Ishikawa (cell line): ENCODE results near the gene KLHL6.
A peak's percentile ranks its signal among the peaks of the same experiment; 100 is the strongest.

Experiments
- CEBPB ChIP-seq: IDR thresholded peaks from 2 replicates; pipeline ENCODE4 v1.6.1; 2012
- CREB1 ChIP-seq: IDR thresholded peaks from 2 replicates; pipeline ENCODE4 v1.6.1; 2012; ENCODE audit warnings: low read depth
- EGR1 ChIP-seq: IDR thresholded peaks from 2 replicates; pipeline ENCODE4 v1.6.1; 2012
- EP300 ChIP-seq: IDR thresholded peaks from 2 replicates; pipeline ENCODE4 v1.6.1; 2012; ENCODE audit warnings: borderline replicate concordance
- FOXM1 ChIP-seq: IDR thresholded peaks from 2 replicates; pipeline ENCODE4 v1.6.1; 2012; ENCODE audit warnings: low read depth, borderline replicate concordance
- NFIC ChIP-seq: IDR thresholded peaks from 2 replicates; pipeline ENCODE4 v1.6.1; 2012
- RAD21 ChIP-seq: IDR thresholded peaks from 2 replicates; pipeline ENCODE4 v1.6.1; 2012; ENCODE audit warnings: low read depth
- TAF1 ChIP-seq: IDR thresholded peaks from 2 replicates; pipeline ENCODE4 v1.6.1; 2012; ENCODE audit warnings: low read depth, mild to moderate bottlenecking
- TCF12 ChIP-seq: IDR thresholded peaks from 2 replicates; pipeline ENCODE4 v1.6.1; 2012; ENCODE audit warnings: low read depth
- TEAD4 ChIP-seq: IDR thresholded peaks from 2 replicates; pipeline ENCODE4 v1.6.1; 2012
- USF1 ChIP-seq: IDR thresholded peaks from 2 replicates; pipeline ENCODE4 v1.6.1; 2012
- YY1 ChIP-seq: IDR thresholded peaks from 2 replicates; pipeline ENCODE4 v1.6.1; 2012; ENCODE audit warnings: low read depth
- ZBTB7A ChIP-seq: IDR thresholded peaks from 2 replicates; pipeline ENCODE4 v1.6.1; 2012; ENCODE audit warnings: low read depth
- TF ChIP-seq, protein P1 (sequence below): IDR thresholded peaks from 2 replicates; pipeline ENCODE4 v1.6.1; 2012
- TF ChIP-seq, protein P2 (sequence below): IDR thresholded peaks from 2 replicates; pipeline ENCODE4 v1.6.1; 2012; ENCODE audit warnings: low read depth, mild to moderate bottlenecking

The KLHL6 gene

GRCh38 chr3:183506674-183507320, 48.7 kb downstream of the KLHL6 start:
- TF ChIP-seq TCF12 (no peak), NFIC (no peak), FOXM1 (no peak), RAD21 (no peak), USF1 (no peak), TAF1 (no peak)
- TF ChIP-seq, protein P1, sequence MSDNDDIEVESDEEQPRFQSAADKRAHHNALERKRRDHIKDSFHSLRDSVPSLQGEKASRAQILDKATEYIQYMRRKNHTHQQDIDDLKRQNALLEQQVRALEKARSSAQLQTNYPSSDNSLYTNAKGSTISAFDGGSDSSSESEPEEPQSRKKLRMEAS, result no peak
- TF ChIP-seq, protein P2, sequence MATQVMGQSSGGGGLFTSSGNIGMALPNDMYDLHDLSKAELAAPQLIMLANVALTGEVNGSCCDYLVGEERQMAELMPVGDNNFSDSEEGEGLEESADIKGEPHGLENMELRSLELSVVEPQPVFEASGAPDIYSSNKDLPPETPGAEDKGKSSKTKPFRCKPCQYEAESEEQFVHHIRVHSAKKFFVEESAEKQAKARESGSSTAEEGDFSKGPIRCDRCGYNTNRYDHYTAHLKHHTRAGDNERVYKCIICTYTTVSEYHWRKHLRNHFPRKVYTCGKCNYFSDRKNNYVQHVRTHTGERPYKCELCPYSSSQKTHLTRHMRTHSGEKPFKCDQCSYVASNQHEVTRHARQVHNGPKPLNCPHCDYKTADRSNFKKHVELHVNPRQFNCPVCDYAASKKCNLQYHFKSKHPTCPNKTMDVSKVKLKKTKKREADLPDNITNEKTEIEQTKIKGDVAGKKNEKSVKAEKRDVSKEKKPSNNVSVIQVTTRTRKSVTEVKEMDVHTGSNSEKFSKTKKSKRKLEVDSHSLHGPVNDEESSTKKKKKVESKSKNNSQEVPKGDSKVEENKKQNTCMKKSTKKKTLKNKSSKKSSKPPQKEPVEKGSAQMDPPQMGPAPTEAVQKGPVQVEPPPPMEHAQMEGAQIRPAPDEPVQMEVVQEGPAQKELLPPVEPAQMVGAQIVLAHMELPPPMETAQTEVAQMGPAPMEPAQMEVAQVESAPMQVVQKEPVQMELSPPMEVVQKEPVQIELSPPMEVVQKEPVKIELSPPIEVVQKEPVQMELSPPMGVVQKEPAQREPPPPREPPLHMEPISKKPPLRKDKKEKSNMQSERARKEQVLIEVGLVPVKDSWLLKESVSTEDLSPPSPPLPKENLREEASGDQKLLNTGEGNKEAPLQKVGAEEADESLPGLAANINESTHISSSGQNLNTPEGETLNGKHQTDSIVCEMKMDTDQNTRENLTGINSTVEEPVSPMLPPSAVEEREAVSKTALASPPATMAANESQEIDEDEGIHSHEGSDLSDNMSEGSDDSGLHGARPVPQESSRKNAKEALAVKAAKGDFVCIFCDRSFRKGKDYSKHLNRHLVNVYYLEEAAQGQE, result no peak

DNA sequence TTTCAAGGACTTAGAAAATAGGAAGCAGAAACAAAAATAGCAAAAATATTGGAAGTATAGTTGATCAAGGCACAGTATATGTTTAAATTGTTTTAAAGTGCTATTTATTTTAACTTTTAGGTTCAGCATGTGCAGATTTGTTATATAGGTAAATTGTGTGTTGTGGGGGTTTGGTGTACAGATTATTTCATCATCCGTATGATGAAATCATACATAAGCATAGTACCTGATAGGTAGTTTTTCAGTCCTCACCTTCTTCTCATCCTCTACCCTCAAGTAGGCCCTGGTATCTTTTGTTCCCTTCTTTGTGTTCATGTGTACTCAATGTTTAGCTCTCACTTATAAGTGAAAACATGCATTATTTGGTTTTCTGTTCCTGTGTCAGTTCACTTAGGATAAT, 50.9 kb downstream of the KLHL6 start:
- TF ChIP-seq CEBPB (no peak), TAF1 (no peak), NFIC (no peak), ZBTB7A (no peak), YY1 (no peak), EP300 (no peak), EGR1 (no peak), TEAD4 (no peak), CREB1 (no peak), FOXM1 (no peak), TCF12 (no peak), RAD21 (no peak), USF1 (no peak)
- TF ChIP-seq, protein P1, result no peak
- TF ChIP-seq, protein P2, result no peak

DNA sequence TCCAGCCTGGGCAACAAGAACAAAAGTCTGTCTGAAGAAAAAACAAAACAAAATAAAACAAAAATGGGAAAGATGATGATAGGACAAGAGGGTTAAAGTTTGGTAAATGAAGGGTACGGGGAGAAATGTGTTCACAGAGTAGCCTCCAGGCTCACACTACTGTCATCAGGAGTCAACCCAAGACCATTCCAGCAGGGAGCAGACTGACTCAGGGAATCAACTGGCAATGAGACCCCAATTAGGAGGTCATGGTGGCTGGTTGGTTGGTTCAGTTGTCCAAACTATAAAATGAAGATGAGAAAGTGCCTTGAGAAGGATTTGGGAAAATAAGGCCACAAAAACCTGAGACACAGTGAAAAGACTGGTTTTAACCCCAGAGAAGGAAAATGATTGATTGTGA, 51.8 kb downstream of the KLHL6 start:
- no peak for TF ChIP-seq USF1
- peak; percentile 30 for TF ChIP-seq RAD21
- TF ChIP-seq EGR1, result no peak

DNA sequence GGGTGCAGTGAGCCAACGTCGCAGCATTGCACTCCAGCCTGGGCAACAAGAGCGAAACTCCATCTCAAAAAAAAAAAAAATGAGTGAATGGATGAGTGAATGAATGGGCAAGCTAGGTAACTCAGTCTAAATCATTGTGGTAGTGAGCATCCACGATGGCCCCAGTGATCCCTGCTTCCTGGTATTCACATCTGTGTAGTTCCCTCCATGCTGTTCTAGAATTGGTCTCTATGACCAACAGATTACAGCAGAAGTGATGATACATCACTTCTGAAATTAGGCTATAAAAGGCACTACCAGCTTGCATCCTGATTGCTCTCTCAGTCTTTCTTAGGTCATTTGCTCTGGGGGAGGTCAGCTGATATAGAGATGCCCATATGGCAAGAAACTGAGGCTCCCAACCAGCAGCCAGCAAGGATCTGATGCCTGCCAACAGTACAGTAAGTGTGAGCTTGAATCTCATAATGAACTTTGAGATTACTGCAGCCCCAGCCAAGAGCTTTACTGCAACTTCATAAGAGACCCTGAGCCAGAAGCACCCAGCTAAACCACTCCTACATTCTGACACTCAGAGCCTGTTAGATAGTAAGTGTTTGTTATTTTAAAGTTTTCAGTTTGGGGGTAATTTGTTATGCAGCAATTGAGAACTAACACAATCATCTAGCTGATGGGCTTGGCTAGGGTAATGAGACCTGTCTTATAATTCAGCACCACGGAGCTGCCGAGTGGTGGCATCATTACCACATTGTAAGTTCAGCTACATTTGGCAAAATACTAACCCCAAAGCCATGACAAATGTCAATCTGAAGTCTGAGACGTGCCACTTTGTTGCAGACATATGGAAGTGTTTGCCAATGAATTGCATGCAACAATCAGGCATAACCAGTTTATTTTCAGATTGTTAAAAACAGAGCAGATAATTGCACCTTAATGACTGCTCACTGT, 53.0 kb downstream of the KLHL6 start:
- TF ChIP-seq, protein P1, result no peak
- peak; percentile 62 for TF ChIP-seq RAD21

- TF ChIP-seq ZBTB7A, result no peak
- TF ChIP-seq YY1, result no peak
- no peak for TF ChIP-seq TAF1
- no peak for TF ChIP-seq CEBPB
- no peak for TF ChIP-seq CREB1
- no peak for TF ChIP-seq NFIC
- TF ChIP-seq RAD21, result no peak
- TF ChIP-seq, protein P2, result no peak
- no peak for TF ChIP-seq EGR1
- no peak for TF ChIP-seq TEAD4
- TF ChIP-seq, protein P1, result no peak
- no peak for TF ChIP-seq FOXM1
- no peak for TF ChIP-seq TCF12
- no peak for TF ChIP-seq EP300
Observed at GRCh38 chr3:183500981-183501704, 54.4 kb downstream of the KLHL6 start.
